Large intestine (tissue), 3 donors: Measurements from ENCODE around the gene GID8. TPM values are rescaled to one million over a fixed set of nuclear protein-coding genes. Genes with fewer than 3 reads are reported as not detected.

Source experiments
- DNase-seq, 2 donors: peaks; one replicate each; pipeline versions ENCODE4 v3.0.0 to v3.0.0-alpha.2; 2013
- H3K27ac ChIP-seq: one replicate; pipeline ENCODE4 v1.5.1; 2013; ENCODE audit warnings: low read length
- H3K27me3 ChIP-seq: 2 replicates; pipeline ENCODE4 v1.6.1; 2013; ENCODE audit warnings: low read length; ENCODE audit not compliant: control insufficient read depth, insufficient read depth
- H3K36me3 ChIP-seq: 2 replicates; pipeline ENCODE4 v1.6.1; 2013; ENCODE audit warnings: low read length; ENCODE audit not compliant: control insufficient read depth, insufficient read depth
- H3K4me1 ChIP-seq: one replicate; pipeline ENCODE4 v1.6.1; 2013; ENCODE audit warnings: low read length; ENCODE audit not compliant: control insufficient read depth, insufficient read depth
- H3K4me3 ChIP-seq: one replicate; pipeline ENCODE4 v1.5.1; 2013; ENCODE audit warnings: low read length
- H3K9me3 ChIP-seq: one replicate; pipeline ENCODE4 v1.6.1; 2013; ENCODE audit warnings: mild to moderate bottlenecking, low read depth, low read length, moderate library complexity; ENCODE audit not compliant: control insufficient read depth
- WGBS: methylation state at CpG from one replicate; pipeline ENCODE4 v1.1.5; 2013; ENCODE audit warnings: low lambda C conversion rate; ENCODE audit not compliant: insufficient coverage; 5-methylcytosine and 5-hydroxymethylcytosine counted together
- polyA plus RNA-seq: library from polyadenylated mRNA; unstranded; fragments of 120-200 nt; gene quantifications from one replicate; pipeline ENCODE4 v1.2.1, GENCODE V29; 2013

The GID8 gene
- polyA plus RNA-seq, 1 donor: 32.2 TPM

- no CpG with 5 or more reads among the region's 19 CpGs for WGBS
- H3K27ac ChIP-seq: peak overlapping the region; percentile 79
- peaks cover 38% of the 10 kb centered on the region for H3K4me1 ChIP-seq
- no peaks in the 10 kb centered on the region for H3K27me3 ChIP-seq
- DNase-seq: peak in 1 of 2 donors; percentile 50
- H3K4me3 ChIP-seq: peak overlapping the region; percentile 6
- H3K36me3 ChIP-seq: peaks cover 26% of the 10 kb centered on the region
- no peaks in the 10 kb centered on the region for H3K9me3 ChIP-seq
These were observed 15.3 kb downstream of the GID8 start for GRCh38 chr20:62952968-62953838.

GRCh38 chr20:62953839-62954703 is 16.1 kb downstream of the GID8 start:
- Histone ChIP-seq H3K36me3 (peaks cover 21% of the 10 kb centered on the region), H3K27ac (peak overlapping the region; percentile 79), H3K4me1 (peaks cover 38% of the 10 kb centered on the region), H3K27me3 (no peaks in the 10 kb centered on the region), H3K4me3 (peak overlapping the region; percentile 6), H3K9me3 (no peaks in the 10 kb centered on the region)
- no CpG with 5 or more reads among the region's 32 CpGs for WGBS
- peak in 1 of 2 donors; percentile 73 for DNase-seq

- no peaks in the 10 kb centered on the region for H3K27me3 ChIP-seq
- H3K9me3 ChIP-seq: no peaks in the 10 kb centered on the region
- H3K36me3 ChIP-seq: peaks cover 6% of the 10 kb centered on the region
- no peak overlapping the region for H3K27ac ChIP-seq
- no CpG with 5 or more reads among the region's 23 CpGs for WGBS
- H3K4me1 ChIP-seq: peaks cover 38% of the 10 kb centered on the region
- DNase-seq: peak in 1 of 2 donors; percentile 74
- H3K4me3 ChIP-seq: no peak overlapping the region
These were observed 17.8 kb downstream of the GID8 start for GRCh38 chr20:62955519-62956386.

DNA sequence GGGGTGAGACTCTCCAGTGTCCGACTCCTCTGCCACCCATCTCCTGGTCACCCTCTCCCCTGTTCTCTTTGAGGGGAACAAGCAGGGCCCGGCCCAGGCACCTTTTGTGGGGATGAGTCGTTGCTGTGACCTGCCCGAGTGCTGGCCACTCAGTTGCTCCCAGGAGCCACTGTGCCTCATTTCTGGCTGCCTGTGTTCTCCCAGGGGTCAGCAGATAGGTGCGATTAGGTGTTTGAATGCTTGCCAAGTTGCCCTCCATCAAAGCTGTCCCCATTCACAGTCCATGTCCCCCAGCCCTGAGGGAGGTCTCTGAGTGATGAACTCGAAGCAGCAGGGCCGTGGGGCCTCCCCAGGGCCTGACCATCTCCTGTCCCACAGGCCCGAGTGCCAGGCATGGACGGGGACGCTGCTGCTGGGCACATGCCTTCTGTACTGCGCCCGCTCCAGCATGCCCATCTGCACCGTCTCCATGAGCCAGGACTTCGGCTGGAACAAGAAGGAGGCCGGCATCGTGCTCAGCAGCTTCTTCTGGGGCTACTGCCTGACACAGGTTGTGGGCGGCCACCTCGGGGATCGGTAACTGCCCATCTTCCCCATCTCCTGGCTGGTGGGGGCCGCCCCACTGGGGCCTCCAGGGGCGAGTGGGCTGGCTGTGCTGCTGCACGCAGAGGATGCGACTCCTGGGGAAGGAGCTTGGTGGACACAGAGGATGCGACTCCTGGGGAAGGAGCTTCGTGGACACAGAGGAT is 18.6 kb downstream of the GID8 start:
- H3K27ac ChIP-seq: no peak overlapping the region

DNA sequence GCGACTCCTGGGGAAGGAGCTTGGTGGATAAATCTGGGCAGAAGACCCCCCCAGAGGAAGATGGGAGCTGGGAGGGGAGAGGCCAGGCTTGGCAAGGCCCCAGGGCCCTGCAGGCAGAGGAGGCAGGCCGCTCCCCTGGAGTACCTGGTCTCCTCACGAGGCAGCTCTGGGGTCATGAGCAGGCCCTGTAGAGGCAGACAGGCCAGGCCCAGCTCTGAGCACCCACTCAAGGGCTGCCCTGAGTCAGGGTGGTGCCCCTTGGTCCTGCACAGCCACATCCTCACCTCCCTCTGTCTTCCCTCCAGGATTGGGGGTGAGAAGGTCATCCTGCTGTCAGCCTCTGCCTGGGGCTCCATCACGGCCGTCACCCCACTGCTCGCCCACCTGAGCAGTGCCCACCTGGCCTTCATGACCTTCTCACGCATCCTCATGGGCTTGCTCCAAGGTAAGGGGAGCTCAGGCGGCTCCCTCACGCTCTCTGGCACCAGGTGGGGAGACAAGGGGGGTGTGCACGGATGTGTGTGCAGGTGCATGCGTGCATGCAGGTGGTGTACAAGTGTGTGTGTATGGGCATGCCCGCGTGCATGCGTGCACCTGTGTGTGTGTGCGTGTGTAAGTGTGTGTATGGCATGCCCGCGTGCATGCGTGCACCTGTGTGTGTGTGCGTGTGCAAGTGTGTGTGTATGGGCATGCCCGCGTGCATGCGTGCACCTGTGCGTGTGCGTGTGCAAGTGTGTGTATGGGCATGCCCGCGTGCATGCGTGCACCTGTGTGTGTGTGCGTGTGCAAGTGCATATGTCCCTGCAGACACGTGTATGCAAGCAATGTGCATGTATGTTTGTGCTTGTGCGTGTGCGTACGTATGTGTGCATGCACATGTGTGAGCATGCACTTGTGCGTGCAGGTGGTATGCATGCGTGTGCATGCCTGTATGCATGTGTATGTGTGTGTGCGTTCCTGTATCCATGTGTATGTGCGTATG is 19.5 kb downstream of the GID8 start:
- Histone ChIP-seq H3K36me3 (no peaks in the 10 kb centered on the region), H3K9me3 (no peaks in the 10 kb centered on the region), H3K4me1 (peaks cover 30% of the 10 kb centered on the region), H3K4me3 (no peak overlapping the region), H3K27ac (no peak overlapping the region), H3K27me3 (no peaks in the 10 kb centered on the region)
- DNase-seq: no peak
- no CpG with 5 or more reads among the region's 36 CpGs for WGBS

More for the DNA sequence above, 18.6 kb downstream of the GID8 start:
- WGBS: no CpG with 5 or more reads among the region's 25 CpGs
- DNase-seq: no peak
- no peaks in the 10 kb centered on the region for H3K27me3 ChIP-seq
- H3K9me3 ChIP-seq: no peaks in the 10 kb centered on the region
- no peak overlapping the region for H3K4me3 ChIP-seq
- H3K36me3 ChIP-seq: no peaks in the 10 kb centered on the region
- peaks cover 38% of the 10 kb centered on the region for H3K4me1 ChIP-seq

DNA sequence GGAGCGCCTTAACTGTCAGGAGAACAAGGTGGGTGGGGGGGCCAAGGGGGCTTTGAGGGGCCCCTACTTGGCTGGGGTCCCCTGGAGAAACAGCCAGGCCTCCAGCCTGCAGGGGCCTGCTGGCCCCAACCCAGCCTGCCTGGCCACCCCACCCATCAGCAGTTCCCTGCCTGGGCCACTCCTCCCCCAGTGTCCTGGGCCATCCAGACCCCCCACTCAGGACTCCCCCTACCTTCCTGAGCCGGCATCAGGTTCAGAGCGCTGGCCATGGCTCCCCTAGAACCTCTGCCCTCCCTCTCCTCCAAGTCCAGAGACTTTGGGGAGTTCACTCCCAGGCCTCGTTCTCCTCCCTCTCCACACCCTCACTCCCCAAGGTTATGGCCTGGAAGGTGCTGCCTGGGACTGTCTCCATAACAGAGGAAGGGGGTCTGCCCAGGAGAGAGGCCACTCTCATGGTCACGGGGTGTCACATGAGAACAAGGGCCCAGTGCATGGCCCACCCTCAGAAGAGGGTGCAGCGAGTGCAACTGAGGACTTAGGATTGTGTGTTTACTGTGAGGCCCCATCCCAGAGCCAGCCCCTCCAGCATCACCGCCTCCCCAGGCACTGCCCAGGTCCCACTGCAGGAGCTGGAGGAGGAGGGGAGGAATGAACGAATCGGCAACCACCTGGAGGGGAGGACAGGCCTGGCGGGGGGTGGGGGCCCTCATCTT is 20.6 kb downstream of the GID8 start:
- Histone ChIP-seq H3K27me3 (no peaks in the 10 kb centered on the region), H3K27ac (no peak overlapping the region), H3K36me3 (no peaks in the 10 kb centered on the region), H3K4me1 (peaks cover 23% of the 10 kb centered on the region), H3K9me3 (no peaks in the 10 kb centered on the region), H3K4me3 (no peak overlapping the region)
- WGBS: no CpG with 5 or more reads among the region's 10 CpGs
- no peak for DNase-seq

GRCh38 chr20:62959101-62959971 is 21.4 kb downstream of the GID8 start:
- Histone ChIP-seq H3K9me3 (no peaks in the 10 kb centered on the region), H3K4me3 (no peak overlapping the region), H3K27ac (no peak overlapping the region), H3K27me3 (no peaks in the 10 kb centered on the region), H3K4me1 (peaks cover 15% of the 10 kb centered on the region), H3K36me3 (no peaks in the 10 kb centered on the region)
- DNase-seq: no peak
- 60% methylated on average over 2 of the region's 43 CpGs for WGBS

- Histone ChIP-seq H3K9me3 (no peaks in the 10 kb centered on the region), H3K36me3 (no peaks in the 10 kb centered on the region), H3K4me1 (peaks cover 9% of the 10 kb centered on the region), H3K4me3 (no peak overlapping the region), H3K27ac (no peak overlapping the region), H3K27me3 (no peaks in the 10 kb centered on the region)
- WGBS: no CpG with 5 or more reads among the region's 20 CpGs
- DNase-seq: no peak
These were observed 22.1 kb downstream of the GID8 start for GRCh38 chr20:62959998-62960436.
